ENCODE data around the gene RBM5.

GRCh38 chr3:50160561-50160983 lies 71.9 kb downstream of the RBM5 start:
- no peak for TF ChIP-seq TEAD4 (CRISPR knock-in tag; IDR thresholded peaks at IDR 0.05)
- TF ChIP-seq CTCF (IDR thresholded peaks at IDR 0.05), result no peak
- no peak for TF ChIP-seq ATF1 (CRISPR knock-in tag; IDR thresholded peaks at IDR 0.05)
- TF ChIP-seq, protein P1, sequence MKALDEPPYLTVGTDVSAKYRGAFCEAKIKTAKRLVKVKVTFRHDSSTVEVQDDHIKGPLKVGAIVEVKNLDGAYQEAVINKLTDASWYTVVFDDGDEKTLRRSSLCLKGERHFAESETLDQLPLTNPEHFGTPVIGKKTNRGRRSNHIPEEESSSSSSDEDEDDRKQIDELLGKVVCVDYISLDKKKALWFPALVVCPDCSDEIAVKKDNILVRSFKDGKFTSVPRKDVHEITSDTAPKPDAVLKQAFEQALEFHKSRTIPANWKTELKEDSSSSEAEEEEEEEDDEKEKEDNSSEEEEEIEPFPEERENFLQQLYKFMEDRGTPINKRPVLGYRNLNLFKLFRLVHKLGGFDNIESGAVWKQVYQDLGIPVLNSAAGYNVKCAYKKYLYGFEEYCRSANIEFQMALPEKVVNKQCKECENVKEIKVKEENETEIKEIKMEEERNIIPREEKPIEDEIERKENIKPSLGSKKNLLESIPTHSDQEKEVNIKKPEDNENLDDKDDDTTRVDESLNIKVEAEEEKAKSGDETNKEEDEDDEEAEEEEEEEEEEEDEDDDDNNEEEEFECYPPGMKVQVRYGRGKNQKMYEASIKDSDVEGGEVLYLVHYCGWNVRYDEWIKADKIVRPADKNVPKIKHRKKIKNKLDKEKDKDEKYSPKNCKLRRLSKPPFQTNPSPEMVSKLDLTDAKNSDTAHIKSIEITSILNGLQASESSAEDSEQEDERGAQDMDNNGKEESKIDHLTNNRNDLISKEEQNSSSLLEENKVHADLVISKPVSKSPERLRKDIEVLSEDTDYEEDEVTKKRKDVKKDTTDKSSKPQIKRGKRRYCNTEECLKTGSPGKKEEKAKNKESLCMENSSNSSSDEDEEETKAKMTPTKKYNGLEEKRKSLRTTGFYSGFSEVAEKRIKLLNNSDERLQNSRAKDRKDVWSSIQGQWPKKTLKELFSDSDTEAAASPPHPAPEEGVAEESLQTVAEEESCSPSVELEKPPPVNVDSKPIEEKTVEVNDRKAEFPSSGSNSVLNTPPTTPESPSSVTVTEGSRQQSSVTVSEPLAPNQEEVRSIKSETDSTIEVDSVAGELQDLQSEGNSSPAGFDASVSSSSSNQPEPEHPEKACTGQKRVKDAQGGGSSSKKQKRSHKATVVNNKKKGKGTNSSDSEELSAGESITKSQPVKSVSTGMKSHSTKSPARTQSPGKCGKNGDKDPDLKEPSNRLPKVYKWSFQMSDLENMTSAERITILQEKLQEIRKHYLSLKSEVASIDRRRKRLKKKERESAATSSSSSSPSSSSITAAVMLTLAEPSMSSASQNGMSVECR (CRISPR knock-in tag; IDR thresholded peaks at IDR 0.05; ENCODE audit: borderline replicate concordance), result no peak
- TF ChIP-seq ZNF232 (CRISPR knock-in tag; IDR thresholded peaks at IDR 0.05), result no peak
- TF ChIP-seq, protein P2, sequence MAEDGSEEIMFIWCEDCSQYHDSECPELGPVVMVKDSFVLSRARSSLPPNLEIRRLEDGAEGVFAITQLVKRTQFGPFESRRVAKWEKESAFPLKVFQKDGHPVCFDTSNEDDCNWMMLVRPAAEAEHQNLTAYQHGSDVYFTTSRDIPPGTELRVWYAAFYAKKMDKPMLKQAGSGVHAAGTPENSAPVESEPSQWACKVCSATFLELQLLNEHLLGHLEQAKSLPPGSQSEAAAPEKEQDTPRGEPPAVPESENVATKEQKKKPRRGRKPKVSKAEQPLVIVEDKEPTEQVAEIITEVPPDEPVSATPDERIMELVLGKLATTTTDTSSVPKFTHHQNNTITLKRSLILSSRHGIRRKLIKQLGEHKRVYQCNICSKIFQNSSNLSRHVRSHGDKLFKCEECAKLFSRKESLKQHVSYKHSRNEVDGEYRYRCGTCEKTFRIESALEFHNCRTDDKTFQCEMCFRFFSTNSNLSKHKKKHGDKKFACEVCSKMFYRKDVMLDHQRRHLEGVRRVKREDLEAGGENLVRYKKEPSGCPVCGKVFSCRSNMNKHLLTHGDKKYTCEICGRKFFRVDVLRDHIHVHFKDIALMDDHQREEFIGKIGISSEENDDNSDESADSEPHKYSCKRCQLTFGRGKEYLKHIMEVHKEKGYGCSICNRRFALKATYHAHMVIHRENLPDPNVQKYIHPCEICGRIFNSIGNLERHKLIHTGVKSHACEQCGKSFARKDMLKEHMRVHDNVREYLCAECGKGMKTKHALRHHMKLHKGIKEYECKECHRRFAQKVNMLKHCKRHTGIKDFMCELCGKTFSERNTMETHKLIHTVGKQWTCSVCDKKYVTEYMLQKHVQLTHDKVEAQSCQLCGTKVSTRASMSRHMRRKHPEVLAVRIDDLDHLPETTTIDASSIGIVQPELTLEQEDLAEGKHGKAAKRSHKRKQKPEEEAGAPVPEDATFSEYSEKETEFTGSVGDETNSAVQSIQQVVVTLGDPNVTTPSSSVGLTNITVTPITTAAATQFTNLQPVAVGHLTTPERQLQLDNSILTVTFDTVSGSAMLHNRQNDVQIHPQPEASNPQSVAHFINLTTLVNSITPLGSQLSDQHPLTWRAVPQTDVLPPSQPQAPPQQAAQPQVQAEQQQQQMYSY (CRISPR knock-in tag; IDR thresholded peaks at IDR 0.05), result no peak
- TF ChIP-seq MAX (CRISPR knock-in tag; IDR thresholded peaks at IDR 0.05), result no peak
- TF ChIP-seq JUN (CRISPR knock-in tag; IDR thresholded peaks at IDR 0.05), result no peak
- TF ChIP-seq SP1 (CRISPR knock-in tag; conservative IDR thresholded peaks at IDR 0.05), result no peak

All from WTC11 (cell line).